A549 treated with RU486 at 1 μM for 4 hours (cell line): ENCODE data around the gene FADS6. TPM values are rescaled to one million over a fixed set of nuclear protein-coding genes. Genes with fewer than 3 reads are reported as not detected.

Experiments
- total RNA-seq: library from RNA; stranded (reverse); fragments of 200-300 nt; extraction: Qiagen RNA extraction; gene quantifications from 5 replicates; pipeline ENCODE4 v1.2.3, GENCODE V29; 2022; ENCODE audit warnings: low read depth

Gene FADS6, protein sequence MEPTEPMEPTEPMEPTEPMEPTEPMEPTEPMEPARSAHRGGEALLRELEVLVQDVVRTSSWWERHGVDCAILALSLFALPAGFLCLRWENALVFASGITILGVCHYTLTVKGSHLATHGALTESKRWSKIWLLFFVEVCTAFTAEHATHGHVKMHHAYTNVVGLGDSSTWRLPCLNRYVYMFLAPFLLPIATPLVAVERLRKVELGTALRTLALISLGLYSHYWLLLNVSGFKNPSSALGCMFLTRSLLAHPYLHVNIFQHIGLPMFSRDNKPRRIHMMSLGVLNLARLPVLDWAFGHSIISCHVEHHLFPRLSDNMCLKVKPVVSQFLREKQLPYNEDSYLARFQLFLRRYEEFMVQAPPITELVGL
- total RNA-seq, result 0.07 TPM in 1 of 5 replicates, not detected in the others

GRCh38 chr17:74892974-74893911, at the start of gene FADS6:
FADS6 (minus strand) TSS chr17:74893633; CDS start chr17:74893595, 38 bp downstream.

GRCh38 chr17:74935585-74936469, 42.4 kb upstream of the FADS6 start, which contains the start of gene OTOP3:
OTOP3 (plus strand) TSS chr17:74935898; CDS start chr17:74935922, 24 bp downstream.

DNA sequence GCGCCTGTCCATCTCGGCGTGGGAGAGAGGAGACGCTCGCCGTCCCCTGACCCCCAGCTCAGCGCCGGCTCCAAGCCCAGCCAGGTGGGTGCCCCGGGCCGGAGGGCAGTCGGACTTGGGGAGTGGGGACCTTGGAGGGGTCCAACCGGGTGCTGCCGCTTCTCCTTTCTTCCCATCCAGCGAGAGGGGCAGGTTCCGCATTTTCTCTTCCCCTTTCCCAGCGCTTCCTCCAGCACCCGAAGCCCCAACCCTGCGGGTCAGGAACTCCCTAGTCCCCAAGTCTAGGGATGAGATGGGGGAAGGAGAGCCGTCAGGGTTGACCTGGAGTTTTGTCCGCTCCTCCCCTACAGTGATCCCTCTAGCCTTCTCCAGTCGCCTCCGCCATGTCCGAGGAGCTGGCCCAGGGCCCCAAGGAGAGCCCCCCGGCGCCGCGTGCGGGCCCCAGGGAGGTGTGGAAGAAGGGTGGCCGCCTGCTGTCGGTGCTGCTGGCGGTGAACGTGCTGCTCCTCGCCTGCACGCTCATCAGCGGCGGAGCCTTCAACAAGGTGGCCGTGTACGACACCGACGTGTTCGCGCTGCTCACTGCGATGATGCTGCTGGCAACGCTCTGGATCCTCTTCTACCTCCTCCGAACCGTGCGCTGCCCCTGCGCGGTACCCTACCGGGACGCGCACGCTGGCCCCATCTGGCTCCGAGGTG, 31.0 kb upstream of the FADS6 start, which contains the start of gene OTOP2:
Gene OTOP2 (plus strand): TSS at position 24 of the 699 bp plus-strand sequence. CDS start 360 bp downstream, at position 384.

GRCh38 chr17:74922694-74923537, 29.5 kb upstream of the FADS6 start, which contains the start of gene USH1G:
USH1G (minus strand) TSS chr17:74923255; CDS start chr17:74923073, 182 bp downstream.

DNA sequence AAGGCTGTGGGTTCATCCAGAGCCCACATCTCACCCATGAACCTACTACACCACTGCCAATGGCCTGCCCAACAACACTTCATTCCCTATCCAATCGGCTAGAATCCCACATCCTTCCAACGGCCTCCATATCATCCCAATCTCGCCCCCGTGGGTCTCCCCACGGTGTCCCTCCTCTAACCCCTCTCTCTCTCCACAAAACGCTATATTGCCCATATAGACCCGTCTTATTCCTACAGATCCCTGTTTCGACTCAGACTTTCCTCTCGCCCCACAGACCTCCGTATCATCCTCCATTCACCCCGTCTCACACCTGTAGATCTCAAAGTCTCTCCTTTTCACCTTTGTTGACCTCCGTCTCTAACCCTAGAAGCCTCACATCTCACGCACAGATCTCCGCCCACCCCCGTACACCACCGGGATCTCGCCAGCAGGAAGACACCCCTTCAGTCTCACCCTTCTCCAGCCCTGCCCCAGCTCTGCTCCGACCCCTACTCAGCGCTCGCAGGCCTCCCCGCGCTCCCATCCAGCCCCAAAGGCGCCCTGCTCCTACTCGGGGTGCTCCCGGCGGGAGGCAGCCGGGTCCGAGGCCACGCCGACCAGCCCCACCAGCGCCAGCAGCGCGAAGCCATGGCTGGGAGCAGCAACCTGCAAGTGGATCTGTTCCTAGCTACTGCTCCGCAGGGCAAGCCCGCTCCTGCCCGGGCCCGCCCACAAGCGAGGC, 21.0 kb downstream of the FADS6 start, which contains the start of gene FDXR:
Gene FDXR (minus strand): TSS at position 682 of the 724 bp plus-strand sequence. CDS start 50 bp downstream, at position 632.

GRCh38 chr17:74859459-74860228, 33.8 kb downstream of the FADS6 start, which contains the start of gene GRIN2C:
GRIN2C (minus strand) TSS chr17:74859885; CDS start chr17:74855092, 4,793 bp downstream.

Other genes starting within 250 kb of the FADS6 start
- gene CD300LF, start 180.7 kb downstream of the FADS6 start, total RNA-seq, result not detected in 5 replicates
- gene RAB37, start 156.4 kb downstream of the FADS6 start, total RNA-seq, result 1.0 to 3.1 TPM (median 1.2 TPM) in 5 replicates
- 31.7 to 46.3 TPM (median 44.9 TPM) in 5 replicates for gene NHERF1, start 145.0 kb downstream of the FADS6 start, total RNA-seq
- gene NAT9, start 117.3 kb downstream of the FADS6 start, total RNA-seq, result 47.7 to 60.1 TPM (median 54.9 TPM) in 5 replicates
- 0.13 to 0.50 TPM (median 0.28 TPM) in 5 replicates for gene GRIN2C, start 33.7 kb downstream of the FADS6 start, total RNA-seq
- 42.6 to 65.7 TPM (median 63.3 TPM) in 5 replicates for gene FDXR, start 20.6 kb downstream of the FADS6 start, total RNA-seq
- 0.07 TPM in 3 of 5 replicates, not detected in the others for gene USH1G, start 29.6 kb upstream of the FADS6 start, total RNA-seq
- 0.07 to 0.11 TPM in 2 of 5 replicates, not detected in the others for gene OTOP2, start 30.6 kb upstream of the FADS6 start, total RNA-seq
- not detected in 5 replicates for gene OTOP3, start 42.3 kb upstream of the FADS6 start, total RNA-seq
- 6.1 to 9.2 TPM (median 9.0 TPM) in 5 replicates for gene HID1, start 79.1 kb upstream of the FADS6 start, total RNA-seq
- 35.6 to 53.4 TPM (median 48.8 TPM) in 5 replicates for gene CDR2L, start 94.0 kb upstream of the FADS6 start, total RNA-seq
- gene MRPL58, start 119.0 kb upstream of the FADS6 start, total RNA-seq, result 76.3 to 88.4 TPM (median 82.0 TPM) in 5 replicates
- gene ATP5PD, start 153.3 kb upstream of the FADS6 start, total RNA-seq, result 461 to 594 TPM (median 516 TPM) in 5 replicates
- 28.0 to 30.8 TPM (median 29.8 TPM) in 5 replicates for gene KCTD2, start 153.6 kb upstream of the FADS6 start, total RNA-seq
- 22.1 to 37.5 TPM (median 30.9 TPM) in 5 replicates for gene SLC16A5, start 194.3 kb upstream of the FADS6 start, total RNA-seq
- gene ARMC7, start 216.3 kb upstream of the FADS6 start, total RNA-seq, result 17.1 to 22.7 TPM (median 18.6 TPM) in 5 replicates
- 82.9 to 136 TPM (median 131 TPM) in 5 replicates for gene NT5C, start 238.1 kb upstream of the FADS6 start, total RNA-seq